Measurements from ENCODE around the gene SORD.
A peak's percentile ranks its signal among the peaks of the same experiment; 100 is the strongest.

The SORD gene

GRCh38 chr15:45107941-45108630 lies 85.1 kb downstream of the SORD start:
- no peak for DNase-seq (ENCODE audit: extremely low read depth, low read depth)
- TF ChIP-seq CTCF (IDR thresholded peaks at IDR 0.05; ENCODE audit: low read depth, low read length, missing control alignments), result no peak
- no peak overlapping the region for H3K4me3 ChIP-seq (replicated peaks; ENCODE audit: low read depth, low read length)

GRCh38 chr15:45110256-45110820 lies 87.3 kb downstream of the SORD start:
- no peak overlapping the region for H3K4me3 ChIP-seq (replicated peaks; ENCODE audit: low read depth, low read length)
- TF ChIP-seq CTCF (IDR thresholded peaks at IDR 0.05; ENCODE audit: low read depth, low read length, missing control alignments), result peak; percentile 16
- no peak for DNase-seq (ENCODE audit: extremely low read depth, low read depth)

GRCh38 chr15:45111390-45112142 lies 88.6 kb downstream of the SORD start:
- TF ChIP-seq CTCF (IDR thresholded peaks at IDR 0.05; ENCODE audit: low read depth, low read length, missing control alignments), result no peak
- H3K4me3 ChIP-seq (replicated peaks; ENCODE audit: low read depth, low read length), result no peak overlapping the region
- DNase-seq (ENCODE audit: extremely low read depth, low read depth), result no peak

GRCh38 chr15:45112143-45112590 lies 89.2 kb downstream of the SORD start:
- TF ChIP-seq CTCF (IDR thresholded peaks at IDR 0.05; ENCODE audit: low read depth, low read length, missing control alignments), result no peak
- no peak overlapping the region for H3K4me3 ChIP-seq (replicated peaks; ENCODE audit: low read depth, low read length)
- DNase-seq (ENCODE audit: extremely low read depth, low read depth), result no peak

GRCh38 chr15:45112591-45113379 lies 89.8 kb downstream of the SORD start:
- DNase-seq (ENCODE audit: extremely low read depth, low read depth), result no peak
- no peak for TF ChIP-seq CTCF (IDR thresholded peaks at IDR 0.05; ENCODE audit: low read depth, low read length, missing control alignments)
- no peak overlapping the region for H3K4me3 ChIP-seq (replicated peaks; ENCODE audit: low read depth, low read length)

GRCh38 chr15:45113380-45113990 lies 90.5 kb downstream of the SORD start:
- no peak for DNase-seq (ENCODE audit: extremely low read depth, low read depth)

More at GRCh38 chr15:45113380-45113990, 90.5 kb downstream of the SORD start:
- TF ChIP-seq CTCF (IDR thresholded peaks at IDR 0.05; ENCODE audit: low read depth, low read length, missing control alignments), result no peak
- H3K4me3 ChIP-seq (replicated peaks; ENCODE audit: low read depth, low read length), result no peak overlapping the region
